Suprapubic skin (tissue), 4 donors: ENCODE results near the gene GPATCH4. TPM values are rescaled to one million over a fixed set of nuclear protein-coding genes. Genes with fewer than 3 reads are reported as not detected.

Experiments used
- DNase-seq, 2 donors: peaks; one replicate each; pipeline ENCODE4 v3.0.0-alpha.2; 2019; ENCODE audit warnings: low spot score in 2 of 2
- H3K27ac ChIP-seq: fragments of 200-600 bp; sonication (generic); one replicate; pipeline ENCODE4 v1.5.1; 2019
- H3K27me3 ChIP-seq: fragments of 200-600 bp; sonication (generic); one replicate; pipeline ENCODE4 v1.5.1; 2019
- H3K36me3 ChIP-seq: fragments of 200-600 bp; sonication (generic); one replicate; pipeline ENCODE4 v1.5.1; 2019
- H3K4me1 ChIP-seq: fragments of 200-600 bp; sonication (generic); one replicate; pipeline ENCODE4 v1.5.1; 2019
- H3K4me3 ChIP-seq: fragments of 200-600 bp; sonication (generic); one replicate; pipeline ENCODE4 v1.5.1; 2019; ENCODE audit warnings: mild to moderate bottlenecking
- H3K9me3 ChIP-seq: fragments of 200-600 bp; sonication (generic); one replicate; pipeline ENCODE4 v1.5.1; 2019
- EP300 ChIP-seq: sonication (generic); formaldehyde crosslinking; IDR thresholded peaks from one replicate; pipeline ENCODE4 v1.6.1; 2017; ENCODE audit warnings: antibody characterized with exemption
- POLR2A ChIP-seq, 2 donors: fragments of 450-650 bp; IDR thresholded peaks; one replicate each; pipeline ENCODE4 v1.6.1; 2017; ENCODE audit warnings: antibody characterized with exemption in 2 of 2, mild to moderate bottlenecking in 2 of 2, moderate library complexity in 2 of 2
- POLR2AphosphoS5 ChIP-seq, 3 donors: sonication (generic); formaldehyde crosslinking; IDR thresholded peaks; one replicate each; pipeline ENCODE4 v1.6.1; 2017; ENCODE audit warnings: antibody characterized with exemption in 3 of 3
- WGBS: methylation state at CpG from one replicate; pipeline ENCODE4 v1.1.5; 2018; 5-methylcytosine and 5-hydroxymethylcytosine counted together
- total RNA-seq, 4 donors: library from RNA; depleted of rRNA; stranded (reverse); fragments of >200 nt; gene quantifications; one replicate each; pipeline ENCODE4 v1.1.0, GENCODE V29; 2016
- TF ChIP-seq, protein P1 (sequence below), 2 donors: fragments of 200-600 bp in 1 of 2; fragments of 450-650 bp in 1 of 2; sonication (generic) in 1 of 2; IDR thresholded peaks; one replicate each; pipeline ENCODE4 v1.5.1; 2016 to 2019; ENCODE audit warnings: antibody characterized with exemption in 2 of 2, mild to moderate bottlenecking in 1 of 2, moderate library complexity in 1 of 2

GPATCH4 gene
- total RNA-seq, 4 donors from 2014 or later, result 15.9 to 25.1 (median 20.5) TPM

DNA sequence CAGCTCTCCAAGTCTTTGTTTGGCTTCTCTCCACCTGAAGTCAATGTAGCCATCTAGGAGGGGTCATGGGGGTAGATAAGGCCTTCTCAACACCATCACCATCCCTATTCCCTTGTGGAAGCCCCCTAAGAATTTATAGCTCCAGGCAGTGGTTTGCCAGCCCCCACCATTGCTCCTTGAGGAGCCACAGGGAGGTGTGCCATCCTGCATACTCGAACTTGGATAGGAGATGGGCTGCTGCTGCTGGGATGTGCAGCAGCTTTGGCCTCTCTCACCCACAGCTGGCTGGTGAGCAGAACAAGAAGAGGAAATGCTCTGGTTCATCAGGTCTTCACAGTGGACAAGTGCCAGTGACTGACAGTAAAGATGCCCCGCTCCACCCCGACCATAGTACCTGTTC is 4.9 kb downstream of the GPATCH4 start:
- WGBS, result 71% methylated on average over 3 of the region's 3 CpGs
- Histone ChIP-seq H3K27me3 (no peaks in the 10 kb centered on the region), H3K27ac (no peak overlapping the region), H3K9me3 (no peaks in the 10 kb centered on the region), H3K36me3 (peaks cover 57% of the 10 kb centered on the region), H3K4me1 (peaks cover 21% of the 10 kb centered on the region), H3K4me3 (no peak overlapping the region)
- TF ChIP-seq, protein P1, sequence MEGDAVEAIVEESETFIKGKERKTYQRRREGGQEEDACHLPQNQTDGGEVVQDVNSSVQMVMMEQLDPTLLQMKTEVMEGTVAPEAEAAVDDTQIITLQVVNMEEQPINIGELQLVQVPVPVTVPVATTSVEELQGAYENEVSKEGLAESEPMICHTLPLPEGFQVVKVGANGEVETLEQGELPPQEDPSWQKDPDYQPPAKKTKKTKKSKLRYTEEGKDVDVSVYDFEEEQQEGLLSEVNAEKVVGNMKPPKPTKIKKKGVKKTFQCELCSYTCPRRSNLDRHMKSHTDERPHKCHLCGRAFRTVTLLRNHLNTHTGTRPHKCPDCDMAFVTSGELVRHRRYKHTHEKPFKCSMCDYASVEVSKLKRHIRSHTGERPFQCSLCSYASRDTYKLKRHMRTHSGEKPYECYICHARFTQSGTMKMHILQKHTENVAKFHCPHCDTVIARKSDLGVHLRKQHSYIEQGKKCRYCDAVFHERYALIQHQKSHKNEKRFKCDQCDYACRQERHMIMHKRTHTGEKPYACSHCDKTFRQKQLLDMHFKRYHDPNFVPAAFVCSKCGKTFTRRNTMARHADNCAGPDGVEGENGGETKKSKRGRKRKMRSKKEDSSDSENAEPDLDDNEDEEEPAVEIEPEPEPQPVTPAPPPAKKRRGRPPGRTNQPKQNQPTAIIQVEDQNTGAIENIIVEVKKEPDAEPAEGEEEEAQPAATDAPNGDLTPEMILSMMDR (IDR thresholded peaks at IDR 0.05), result no peak
- TF ChIP-seq POLR2A (IDR thresholded peaks at IDR 0.05) (no peak), EP300 (no peak), POLR2AphosphoS5 (IDR thresholded peaks at IDR 0.05) (no peak)
- no peak for DNase-seq

DNA sequence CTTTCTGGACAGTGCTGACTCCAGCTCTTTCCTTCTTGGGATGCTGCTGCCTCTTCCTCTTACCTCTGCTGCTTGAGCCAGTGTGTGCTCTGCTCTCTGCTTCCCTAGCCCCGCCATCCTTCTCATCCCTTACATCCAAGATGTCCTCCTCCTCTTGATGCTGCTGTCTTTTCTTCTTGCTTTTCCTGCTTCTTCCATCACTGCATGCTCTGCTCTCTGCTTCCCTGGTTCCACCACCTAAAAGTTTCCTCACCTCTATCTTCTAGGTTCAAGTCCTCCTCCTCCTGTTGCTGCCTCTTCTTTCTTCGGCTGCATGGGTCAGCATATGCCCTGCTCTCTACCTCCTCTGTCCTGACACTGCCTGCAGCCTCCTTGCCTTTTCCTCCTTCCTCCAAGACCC is 6.3 kb downstream of the GPATCH4 start:
- WGBS, result 87% methylated on average over 2 of the region's 2 CpGs
- H3K36me3 ChIP-seq, result peaks cover 57% of the 10 kb centered on the region

DNA sequence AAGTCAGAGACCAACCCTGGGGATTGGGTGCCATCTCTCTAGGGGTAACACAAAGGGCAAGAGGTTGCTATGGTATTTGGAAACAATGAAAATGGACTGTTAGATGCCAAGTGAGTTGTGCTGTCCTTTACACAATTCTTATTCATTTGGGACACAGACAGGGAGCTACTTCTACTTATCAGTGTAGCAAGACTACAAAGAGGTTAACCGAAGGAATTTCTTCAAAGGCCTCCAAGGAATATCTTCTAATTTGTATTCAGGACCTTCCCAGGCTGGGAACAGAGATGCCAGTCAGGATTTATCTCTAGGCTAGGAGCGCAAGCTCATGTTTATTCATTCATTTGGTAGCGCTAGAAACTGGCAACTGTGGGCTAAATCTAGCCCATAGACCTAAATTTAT is 7.1 kb downstream of the GPATCH4 start:
- no peaks in the 10 kb centered on the region for H3K9me3 ChIP-seq
- no peaks in the 10 kb centered on the region for H3K27me3 ChIP-seq
- 58% methylated on average over 3 of the region's 3 CpGs for WGBS
- H3K4me1 ChIP-seq, result peaks cover 16% of the 10 kb centered on the region
- TF ChIP-seq POLR2AphosphoS5 (IDR thresholded peaks at IDR 0.05) (no peak), EP300 (no peak), POLR2A (IDR thresholded peaks at IDR 0.05) (no peak)
- TF ChIP-seq, protein P1 (IDR thresholded peaks at IDR 0.05), result no peak
- H3K4me3 ChIP-seq, result no peak overlapping the region
- no peak for DNase-seq
- peaks cover 57% of the 10 kb centered on the region for H3K36me3 ChIP-seq
- no peak overlapping the region for H3K27ac ChIP-seq

More for the DNA sequence above, 6.3 kb downstream of the GPATCH4 start:
- TF ChIP-seq, protein P1 (IDR thresholded peaks at IDR 0.05), result no peak
- no peak overlapping the region for H3K4me3 ChIP-seq
- H3K27ac ChIP-seq, result no peak overlapping the region
- H3K9me3 ChIP-seq, result no peaks in the 10 kb centered on the region
- peaks cover 17% of the 10 kb centered on the region for H3K4me1 ChIP-seq
- H3K27me3 ChIP-seq, result no peaks in the 10 kb centered on the region
- DNase-seq, result no peak

DNA sequence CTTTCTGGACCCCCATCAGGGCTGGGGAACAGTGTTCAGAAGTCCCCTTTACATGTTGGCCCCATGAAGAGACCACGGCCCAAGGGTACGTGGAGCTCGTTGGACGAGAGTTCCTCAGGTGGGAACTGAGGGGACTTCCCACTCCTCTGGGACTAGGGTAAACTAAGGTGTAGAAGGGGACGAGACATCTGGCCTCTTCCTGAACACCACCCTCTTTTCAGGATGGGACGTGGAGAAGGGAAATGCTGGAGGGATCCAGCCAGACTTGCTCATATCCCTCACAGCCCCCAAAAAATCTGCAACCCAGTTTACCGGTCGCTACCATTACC is 7.7 kb downstream of the GPATCH4 start:
- TF ChIP-seq, protein P1 (IDR thresholded peaks at IDR 0.05), result no peak
- TF ChIP-seq POLR2AphosphoS5 (IDR thresholded peaks at IDR 0.05) (no peak), EP300 (no peak)
- WGBS, result 79% methylated on average over 7 of the region's 8 CpGs
- DNase-seq, result no peak
- Histone ChIP-seq H3K4me3 (no peak overlapping the region), H3K27me3 (no peaks in the 10 kb centered on the region), H3K4me1 (peaks cover 16% of the 10 kb centered on the region), H3K36me3 (peaks cover 54% of the 10 kb centered on the region), H3K27ac (no peak overlapping the region), H3K9me3 (no peaks in the 10 kb centered on the region)

DNA sequence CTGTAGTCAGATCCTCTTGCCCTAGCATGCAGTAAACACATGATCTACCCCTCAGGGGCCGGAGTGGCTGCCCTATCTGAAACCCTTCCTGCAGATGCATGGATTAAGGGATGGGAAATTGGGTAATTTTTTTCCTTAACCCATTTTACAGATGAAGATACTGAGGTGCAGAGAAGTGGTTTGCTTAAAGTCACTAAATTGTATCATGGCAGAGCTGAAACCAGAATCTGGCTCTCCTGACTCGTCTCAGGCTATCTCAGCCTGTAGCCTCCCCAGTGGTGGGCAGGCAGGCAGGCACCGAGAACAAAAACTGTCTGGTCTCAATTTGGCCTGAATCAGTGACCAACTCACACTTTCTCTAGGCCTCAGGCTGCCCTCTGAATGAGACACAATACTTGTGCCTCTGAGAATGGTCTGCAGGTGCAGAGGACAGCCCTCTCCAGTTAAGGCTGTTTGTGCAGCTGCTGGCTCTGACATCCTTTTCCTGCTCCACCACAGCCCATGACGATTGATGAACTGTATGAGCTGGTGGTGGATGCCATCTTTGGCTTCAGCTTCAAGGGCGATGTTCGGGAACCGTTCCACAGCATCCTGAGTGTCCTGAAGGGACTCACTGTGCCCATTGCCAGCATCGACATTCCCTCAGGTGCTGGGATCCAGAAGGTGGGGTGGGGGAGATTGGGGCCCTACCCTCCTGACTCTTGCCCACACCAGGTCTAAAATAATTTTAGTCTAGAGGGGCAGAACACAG is 8.2 kb downstream of the GPATCH4 start:
- no peak for TF ChIP-seq POLR2AphosphoS5 (IDR thresholded peaks at IDR 0.05)
- TF ChIP-seq, protein P1 (IDR thresholded peaks at IDR 0.05), result no peak
- Histone ChIP-seq H3K4me1 (peaks cover 16% of the 10 kb centered on the region), H3K27ac (no peak overlapping the region), H3K36me3 (peaks cover 49% of the 10 kb centered on the region), H3K9me3 (no peaks in the 10 kb centered on the region), H3K27me3 (no peaks in the 10 kb centered on the region), H3K4me3 (no peak overlapping the region)
- WGBS, result 73% methylated on average over 8 of the region's 8 CpGs
- DNase-seq, result no peak
